NB4 (cell line): ENCODE results near the gene DNAJA1.
"Not testable (repeated sequence)": the region's sequence is repeated elsewhere in the genome, so short reads cannot be mapped to it uniquely, and the experiment has no call there.

ENCODE experiments used
- DNase-seq: peaks from one replicate; pipeline ENCODE4 v3.0.0; 2010; ENCODE audit warnings: low read depth
- H3K4me3 ChIP-seq: one replicate; pipeline ENCODE4 v1.5.1; 2011; ENCODE audit warnings: mild to moderate bottlenecking, low read depth, low read length, moderate library complexity
- MAX ChIP-seq: IDR thresholded peaks from 2 replicates; pipeline ENCODE4 v1.6.1; 2011; ENCODE audit warnings: low read depth, low read length
- MYC ChIP-seq: IDR thresholded peaks from 2 replicates; pipeline ENCODE4 v1.6.1; 2011; ENCODE audit warnings: low read depth, low read length
- POLR2A ChIP-seq: IDR thresholded peaks from 2 replicates; pipeline ENCODE4 v1.6.1; 2011; ENCODE audit warnings: mild to moderate bottlenecking; ENCODE audit not compliant: insufficient read length; ENCODE audit errors: extremely low read depth
- TF ChIP-seq, protein P1 (sequence below): IDR thresholded peaks from one replicate; pipeline ENCODE4 v1.5.1; 2012; ENCODE audit warnings: low read depth, low read length

Gene DNAJA1

DNA sequence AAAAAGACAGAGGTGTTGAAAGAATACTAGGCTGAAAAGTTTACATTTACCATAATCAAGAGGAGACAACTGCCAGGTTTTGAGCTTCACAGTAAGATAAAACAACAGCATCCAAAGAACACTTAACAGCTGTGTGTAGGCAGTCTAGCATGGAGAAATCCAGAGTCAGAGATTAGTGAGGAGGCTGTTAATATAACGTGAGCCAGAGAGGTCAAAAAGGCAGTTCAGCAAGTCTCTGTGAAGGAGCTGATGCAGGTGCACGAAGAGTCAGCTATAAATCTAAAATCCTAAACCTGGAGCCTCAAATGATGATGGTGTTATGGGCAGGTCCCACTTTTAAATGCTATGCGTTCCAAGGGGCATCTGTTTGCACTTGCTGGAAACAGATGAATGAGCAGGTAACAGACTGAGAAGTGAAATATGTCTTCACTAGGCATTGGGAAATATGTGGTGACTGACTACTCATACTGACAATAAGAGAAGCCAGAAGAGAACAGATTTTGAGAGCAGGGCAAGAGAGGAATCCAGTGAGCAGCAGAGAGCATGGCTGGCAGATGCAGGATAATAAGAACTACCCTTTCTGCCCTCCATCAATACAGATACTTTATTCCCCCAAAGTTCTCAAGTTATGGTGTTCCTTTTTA, 32.4 kb upstream of the DNAJA1 start:
- DNase-seq = peak; percentile 36
- TF ChIP-seq MAX = no peak
- TF ChIP-seq, protein P1, sequence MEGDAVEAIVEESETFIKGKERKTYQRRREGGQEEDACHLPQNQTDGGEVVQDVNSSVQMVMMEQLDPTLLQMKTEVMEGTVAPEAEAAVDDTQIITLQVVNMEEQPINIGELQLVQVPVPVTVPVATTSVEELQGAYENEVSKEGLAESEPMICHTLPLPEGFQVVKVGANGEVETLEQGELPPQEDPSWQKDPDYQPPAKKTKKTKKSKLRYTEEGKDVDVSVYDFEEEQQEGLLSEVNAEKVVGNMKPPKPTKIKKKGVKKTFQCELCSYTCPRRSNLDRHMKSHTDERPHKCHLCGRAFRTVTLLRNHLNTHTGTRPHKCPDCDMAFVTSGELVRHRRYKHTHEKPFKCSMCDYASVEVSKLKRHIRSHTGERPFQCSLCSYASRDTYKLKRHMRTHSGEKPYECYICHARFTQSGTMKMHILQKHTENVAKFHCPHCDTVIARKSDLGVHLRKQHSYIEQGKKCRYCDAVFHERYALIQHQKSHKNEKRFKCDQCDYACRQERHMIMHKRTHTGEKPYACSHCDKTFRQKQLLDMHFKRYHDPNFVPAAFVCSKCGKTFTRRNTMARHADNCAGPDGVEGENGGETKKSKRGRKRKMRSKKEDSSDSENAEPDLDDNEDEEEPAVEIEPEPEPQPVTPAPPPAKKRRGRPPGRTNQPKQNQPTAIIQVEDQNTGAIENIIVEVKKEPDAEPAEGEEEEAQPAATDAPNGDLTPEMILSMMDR = no peak
- TF ChIP-seq MYC = no peak
- TF ChIP-seq POLR2A = no peak
- H3K4me3 ChIP-seq = no peak overlapping the region

GRCh38 chr9:33000682-33001055, 24.4 kb upstream of the DNAJA1 start:
- peak; percentile 52 for DNase-seq

GRCh38 chr9:33005335-33005734, 19.7 kb upstream of the DNAJA1 start:
- not testable (repeated sequence) for H3K4me3 ChIP-seq, DNase-seq

More at GRCh38 chr9:33000682-33001055, 24.4 kb upstream of the DNAJA1 start:
- H3K4me3 ChIP-seq = peak overlapping the region; percentile 94

DNA sequence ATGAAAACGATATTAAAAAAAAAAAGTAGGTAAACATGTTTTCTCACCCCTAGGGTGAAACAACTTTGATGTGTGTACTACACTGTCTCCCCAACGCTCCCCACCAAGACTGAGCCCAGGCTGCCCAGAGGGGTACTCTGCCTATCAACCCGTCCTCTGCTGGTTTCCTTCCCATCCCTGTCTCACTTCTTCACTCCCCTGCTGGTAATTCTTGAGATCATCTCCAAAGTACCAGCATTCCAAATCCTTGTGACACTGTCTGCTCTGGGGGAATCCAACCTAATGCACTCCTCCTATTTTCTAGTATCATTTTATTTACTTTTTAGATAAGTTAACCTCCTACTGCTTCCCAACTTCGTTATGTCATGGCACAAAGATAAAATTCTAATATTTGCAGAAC, 17.3 kb upstream of the DNAJA1 start:
- DNase-seq = no peak

GRCh38 chr9:33011831-33012230, 13.2 kb upstream of the DNAJA1 start:
- TF ChIP-seq, protein P1 = no peak
- TF ChIP-seq MAX (no peak), POLR2A (no peak), MYC (no peak)
- no peak overlapping the region for H3K4me3 ChIP-seq
- no peak for DNase-seq

More for the DNA sequence above, 17.3 kb upstream of the DNAJA1 start:
- H3K4me3 ChIP-seq = no peak overlapping the region
- TF ChIP-seq, protein P1 = no peak
- TF ChIP-seq POLR2A = no peak
- TF ChIP-seq MAX = no peak
- no peak for TF ChIP-seq MYC

DNA sequence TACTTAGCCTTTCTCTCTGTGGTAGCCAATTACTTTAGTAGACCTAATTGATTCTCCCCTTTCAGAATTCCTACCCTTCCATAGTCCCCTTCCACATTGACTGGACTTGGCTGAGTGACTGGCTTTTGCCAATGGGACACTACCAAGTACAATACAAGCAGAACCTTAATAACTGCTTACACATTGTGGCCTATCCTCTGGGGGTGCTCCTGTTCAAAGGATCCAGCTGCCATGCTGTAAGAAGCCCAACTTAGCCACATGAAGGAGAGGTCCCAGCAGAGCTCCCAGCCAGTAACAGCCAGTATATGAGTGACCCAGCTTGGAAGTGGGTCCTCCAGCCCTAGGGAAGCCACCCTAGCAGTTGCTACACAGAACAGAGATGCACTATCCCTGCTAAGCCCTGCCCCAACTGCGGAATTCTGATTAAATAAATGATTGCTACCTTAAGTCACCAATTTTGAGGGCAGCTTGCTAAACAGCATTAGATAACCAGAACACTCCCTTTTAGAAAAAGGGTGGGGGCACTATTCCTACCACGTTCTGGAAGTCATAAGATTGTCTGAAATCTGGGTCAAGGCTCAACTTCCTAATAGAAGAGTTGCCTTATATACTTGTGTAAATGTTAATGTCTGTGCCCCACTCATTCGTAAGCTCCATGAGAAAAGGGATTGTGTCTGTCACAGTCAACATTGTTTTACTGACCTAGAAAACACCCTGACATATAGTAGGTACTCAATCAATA, 12.6 kb upstream of the DNAJA1 start:
- peak; percentile 33 for DNase-seq
- no peak overlapping the region for H3K4me3 ChIP-seq
- TF ChIP-seq POLR2A (no peak), MAX (no peak), MYC (no peak)
- TF ChIP-seq, protein P1 = no peak
